CD4-positive, CD25-positive, alpha-beta regulatory T cell (primary cell): ENCODE data around the gene PPP1R14B. TPM values are rescaled to one million over a fixed set of nuclear protein-coding genes. Genes with fewer than 3 reads are reported as not detected.

Experiments
- ATAC-seq, 2 donors: fragments of 150-1000 bp; cut with Tn5 transposase; one replicate each; pipeline ENCODE4 v1.10.0; 2021; ENCODE audit warnings: low read depth in 2 of 2, moderate number of reproducible peaks in 2 of 2, moderate library complexity in 1 of 2
- DNase-seq, 3 donors: peaks; one replicate each; pipeline versions ENCODE4 v3.0.0 to v3.0.0-alpha.2; 2012 to 2022; ENCODE audit warnings: mixed read lengths in 1 of 3
- H3K27ac ChIP-seq: one replicate; pipeline ENCODE4 v1.7.0; 2013; ENCODE audit warnings: mild to moderate bottlenecking, low read length; ENCODE audit not compliant: insufficient read depth, poor library complexity, severe bottlenecking
- H3K27me3 ChIP-seq: one replicate; pipeline ENCODE4 v1.7.0; 2013; ENCODE audit warnings: low read length; ENCODE audit not compliant: control insufficient read depth, insufficient read depth
- H3K36me3 ChIP-seq: one replicate; pipeline ENCODE4 v1.7.0; 2013; ENCODE audit warnings: mild to moderate bottlenecking, low read length, moderate library complexity; ENCODE audit not compliant: control insufficient read depth, insufficient read depth
- H3K4me1 ChIP-seq: 2 replicates; pipeline ENCODE4 v1.7.0; 2013; ENCODE audit warnings: mild to moderate bottlenecking, low read length; ENCODE audit not compliant: insufficient read depth, control insufficient read depth, poor library complexity, severe bottlenecking
- H3K4me3 ChIP-seq: one replicate; pipeline ENCODE4 v1.7.0; 2013; ENCODE audit warnings: low read depth, mild to moderate bottlenecking, low read length, moderate library complexity
- H3K9me3 ChIP-seq, 2 experiments: 1 replicate in 1 of 2; 2 replicates in 1 of 2; pipeline ENCODE4 v1.7.0; 2013; ENCODE audit warnings: low read length in 2 of 2, mild to moderate bottlenecking in 1 of 2, moderate library complexity in 1 of 2; ENCODE audit not compliant: control insufficient read depth in 2 of 2
- H3K27ac Mint-ChIP-seq, 3 donors: one replicate each; pipeline ENCODE4 v1.8.0; 2020 to 2022; ENCODE audit warnings: mild to moderate bottlenecking in 3 of 3, mixed read lengths in 3 of 3, moderate library complexity in 2 of 3
- H3K27me3 Mint-ChIP-seq: one replicate; pipeline ENCODE4 v1.8.0; 2022; ENCODE audit warnings: mild to moderate bottlenecking, mixed read lengths
- H3K36me3 Mint-ChIP-seq: one replicate; pipeline ENCODE4 v1.8.0; 2020; ENCODE audit warnings: mixed read lengths
- H3K4me1 Mint-ChIP-seq, 4 donors: one replicate each; pipeline ENCODE4 v1.8.0; 2020 to 2022; ENCODE audit warnings: mixed read lengths in 4 of 4, mild to moderate bottlenecking in 1 of 4
- H3K4me3 Mint-ChIP-seq, 4 donors: one replicate each; pipeline ENCODE4 v1.8.0; 2020 to 2022; ENCODE audit warnings: mild to moderate bottlenecking in 4 of 4, mixed read lengths in 4 of 4, moderate library complexity in 3 of 4
- H3K9me3 Mint-ChIP-seq, 7 donors: one replicate each; pipeline ENCODE4 v1.8.0; 2020 to 2022; ENCODE audit warnings: mixed read lengths in 7 of 7, mild to moderate bottlenecking in 3 of 7, moderate library complexity in 2 of 7
- polyA plus RNA-seq, 4 donors: library from polyadenylated mRNA; unstranded; fragments of 300-500 nt; fragmentation: Illumina TruSeq; gene quantifications; one replicate each; pipeline ENCODE4 v1.2.3, GENCODE V29; 2021
- total RNA-seq: library from RNA; stranded (reverse); gene quantifications from one replicate; pipeline ENCODE4 v1.2.3, GENCODE V29; 2022

Gene PPP1R14B
- total and polyA plus RNA-seq, 5 donors from 2014 or later: 22.4 to 37.6 (median 26.2) TPM

DNA sequence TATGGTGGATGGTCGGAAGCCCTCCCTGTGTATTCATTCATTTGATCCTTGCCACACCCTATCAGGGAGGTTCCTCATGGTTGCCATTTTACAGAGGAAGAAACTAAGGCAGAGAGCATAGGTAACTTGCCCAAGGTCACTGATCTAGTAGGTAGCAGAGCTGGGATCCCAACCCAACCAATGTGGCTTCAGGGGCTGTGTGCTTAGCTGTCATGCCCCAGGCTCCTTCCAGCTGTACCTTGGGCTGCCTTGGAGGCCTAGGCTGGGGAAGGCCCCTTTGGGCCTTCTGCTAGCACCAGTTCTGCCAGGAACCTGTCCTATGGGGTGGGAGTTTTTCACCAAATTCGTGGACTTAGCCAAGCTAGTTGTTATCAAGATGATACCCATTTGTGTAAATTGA, 29.1 kb upstream of the PPP1R14B start:
- H3K27ac Mint-ChIP-seq: no peak overlapping the region
- H3K9me3 Mint-ChIP-seq: no peaks in the 10 kb centered on the region
- no peaks in the 10 kb centered on the region for H3K9me3 ChIP-seq
- peaks cover 2% of the 10 kb centered on the region for H3K36me3 Mint-ChIP-seq
- ATAC-seq (no peak), DNase-seq (no peak)
- no peak overlapping the region for H3K27ac ChIP-seq
- no peaks in the 10 kb centered on the region for H3K27me3 ChIP-seq
- no peak overlapping the region for H3K4me3 ChIP-seq
- peaks cover 6% of the 10 kb centered on the region for H3K4me1 ChIP-seq
- peak overlapping the region in 2 of 4 donors; percentile 38 for H3K4me3 Mint-ChIP-seq
- peaks cover 14% of the 10 kb centered on the region for H3K36me3 ChIP-seq
- no peaks in the 10 kb centered on the region for H3K27me3 Mint-ChIP-seq
- peaks cover 0 to 8% (median 3%) of the 10 kb centered on the region in 4 donors for H3K4me1 Mint-ChIP-seq

DNA sequence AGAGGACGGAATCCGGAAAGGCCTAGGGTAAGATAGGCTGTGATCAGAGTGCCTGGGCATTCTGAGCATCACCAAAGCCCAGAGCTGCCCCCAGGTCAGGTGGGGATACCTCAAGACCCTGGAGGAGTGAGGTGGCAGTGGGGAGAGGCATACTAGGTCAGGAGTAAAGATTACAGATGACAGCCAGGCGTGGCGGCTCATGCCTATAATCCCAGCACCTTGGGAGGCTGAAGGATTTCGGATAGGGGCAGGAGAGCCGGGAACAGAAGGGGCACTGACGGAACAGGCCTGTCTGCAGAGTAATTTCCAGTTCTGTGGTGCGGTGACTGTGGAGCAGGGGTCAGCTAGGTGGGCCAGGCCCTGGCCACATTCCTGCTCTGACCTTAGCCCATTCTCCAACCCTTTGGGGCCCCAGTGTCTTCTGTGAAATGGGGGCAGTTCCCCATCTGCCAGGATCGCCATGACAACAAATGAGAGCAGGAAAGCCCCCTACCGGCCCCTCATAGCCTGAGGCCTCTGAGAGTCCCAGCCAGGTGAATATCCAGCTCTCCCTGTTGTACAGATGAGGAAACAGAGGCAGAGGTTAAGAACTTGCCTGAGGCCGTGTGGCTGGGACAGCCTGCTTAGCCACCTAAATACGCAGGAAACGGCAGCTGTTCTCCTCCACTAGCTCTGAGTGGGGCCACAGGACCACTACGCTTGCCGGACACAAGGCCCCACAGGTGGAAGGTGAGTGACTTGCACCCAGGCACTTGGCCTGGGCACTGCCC, 28.5 kb upstream of the PPP1R14B start:
- Histone ChIP-seq H3K27ac (no peak overlapping the region), H3K36me3 (peaks cover 14% of the 10 kb centered on the region), H3K4me1 (peaks cover 12% of the 10 kb centered on the region), H3K9me3 (no peaks in the 10 kb centered on the region), H3K4me3 (no peak overlapping the region), H3K27me3 (no peaks in the 10 kb centered on the region)
- ATAC-seq (no peak), DNase-seq (no peak)
- H3K27ac Mint-ChIP-seq: no peak overlapping the region
- peaks cover 0 to 10% (median 5%) of the 10 kb centered on the region in 4 donors for H3K4me1 Mint-ChIP-seq
- H3K36me3 Mint-ChIP-seq: peaks cover 2% of the 10 kb centered on the region
- peaks cover 0 to 2% (median 0%) of the 10 kb centered on the region in 7 donors for H3K9me3 Mint-ChIP-seq
- H3K4me3 Mint-ChIP-seq: peak overlapping the region in 1 of 4 donors; percentile 61
- peaks cover 3% of the 10 kb centered on the region for H3K27me3 Mint-ChIP-seq

GRCh38 chr11:64269540-64270220, 22.9 kb upstream of the PPP1R14B start:
- Histone ChIP-seq H3K4me1 (peaks cover 27% of the 10 kb centered on the region), H3K27me3 (no peaks in the 10 kb centered on the region), H3K27ac (peak overlapping the region; percentile 98), H3K4me3 (peak overlapping the region; percentile 84), H3K36me3 (no peaks in the 10 kb centered on the region), H3K9me3 (no peaks in the 10 kb centered on the region)
- peak; percentile 72 to 75 for ATAC-seq
- Mint-ChIP-seq H3K27me3 (peaks cover 8% of the 10 kb centered on the region), H3K4me1 (peaks cover 0 to 33% (median 18%) of the 10 kb centered on the region in 4 donors), H3K36me3 (no peaks in the 10 kb centered on the region), H3K4me3 (peak overlapping the region; percentile 92 to 97 (median 96)), H3K9me3 (peaks cover 0 to 3% (median 0%) of the 10 kb centered on the region in 7 donors), H3K27ac (peak overlapping the region; percentile 96 to 99 (median 98))
- DNase-seq: peak; percentile 95 to 99 (median 96)

DNA sequence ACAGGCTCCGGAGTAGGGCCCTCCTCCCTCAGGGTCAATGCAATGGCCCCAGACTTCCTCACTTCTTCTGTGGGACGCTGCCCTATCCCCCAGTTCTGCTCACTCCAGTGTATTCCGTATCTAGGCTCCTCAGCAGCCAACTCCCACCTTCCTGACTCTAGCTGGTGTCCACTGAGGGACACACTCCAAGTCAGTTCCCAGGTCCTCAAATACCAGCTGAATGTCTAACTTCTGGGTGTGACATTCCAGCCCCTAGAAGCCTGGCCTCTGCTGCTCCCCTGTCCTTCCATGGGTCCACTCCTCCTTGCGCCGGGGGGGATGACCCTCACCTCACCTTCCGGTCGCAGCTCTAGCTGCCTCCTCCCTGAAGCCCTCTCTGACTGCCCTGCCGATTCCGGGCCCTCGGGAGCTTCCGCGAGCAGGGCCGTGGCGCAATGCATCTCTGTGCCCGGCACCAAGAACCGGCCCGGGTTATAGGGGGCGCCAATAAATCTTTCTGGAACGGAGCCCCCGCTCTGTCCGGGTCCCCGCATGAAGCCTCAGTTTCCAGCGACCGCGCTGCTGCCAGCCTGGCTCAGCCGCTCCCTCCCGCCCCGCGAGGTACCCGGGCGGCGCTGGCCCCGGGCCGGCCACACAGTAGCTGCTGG, 22.3 kb upstream of the PPP1R14B start:
- DNase-seq (peak in 1 of 3 donors; percentile 58), ATAC-seq (no peak)
- no peaks in the 10 kb centered on the region for H3K27me3 ChIP-seq
- Mint-ChIP-seq H3K9me3 (peaks cover 0 to 3% (median 0%) of the 10 kb centered on the region in 7 donors), H3K4me3 (peak overlapping the region; percentile 92 to 97 (median 96)), H3K27me3 (peaks cover 8% of the 10 kb centered on the region), H3K27ac (peak overlapping the region; percentile 77 to 98 (median 95)), H3K4me1 (peaks cover 0 to 33% (median 19%) of the 10 kb centered on the region in 4 donors), H3K36me3 (no peaks in the 10 kb centered on the region)
- no peaks in the 10 kb centered on the region for H3K9me3 ChIP-seq
- peak overlapping the region; percentile 59 for H3K4me3 ChIP-seq
- peaks cover 27% of the 10 kb centered on the region for H3K4me1 ChIP-seq
- H3K36me3 ChIP-seq: no peaks in the 10 kb centered on the region
- H3K27ac ChIP-seq: peak overlapping the region; percentile 98

DNA sequence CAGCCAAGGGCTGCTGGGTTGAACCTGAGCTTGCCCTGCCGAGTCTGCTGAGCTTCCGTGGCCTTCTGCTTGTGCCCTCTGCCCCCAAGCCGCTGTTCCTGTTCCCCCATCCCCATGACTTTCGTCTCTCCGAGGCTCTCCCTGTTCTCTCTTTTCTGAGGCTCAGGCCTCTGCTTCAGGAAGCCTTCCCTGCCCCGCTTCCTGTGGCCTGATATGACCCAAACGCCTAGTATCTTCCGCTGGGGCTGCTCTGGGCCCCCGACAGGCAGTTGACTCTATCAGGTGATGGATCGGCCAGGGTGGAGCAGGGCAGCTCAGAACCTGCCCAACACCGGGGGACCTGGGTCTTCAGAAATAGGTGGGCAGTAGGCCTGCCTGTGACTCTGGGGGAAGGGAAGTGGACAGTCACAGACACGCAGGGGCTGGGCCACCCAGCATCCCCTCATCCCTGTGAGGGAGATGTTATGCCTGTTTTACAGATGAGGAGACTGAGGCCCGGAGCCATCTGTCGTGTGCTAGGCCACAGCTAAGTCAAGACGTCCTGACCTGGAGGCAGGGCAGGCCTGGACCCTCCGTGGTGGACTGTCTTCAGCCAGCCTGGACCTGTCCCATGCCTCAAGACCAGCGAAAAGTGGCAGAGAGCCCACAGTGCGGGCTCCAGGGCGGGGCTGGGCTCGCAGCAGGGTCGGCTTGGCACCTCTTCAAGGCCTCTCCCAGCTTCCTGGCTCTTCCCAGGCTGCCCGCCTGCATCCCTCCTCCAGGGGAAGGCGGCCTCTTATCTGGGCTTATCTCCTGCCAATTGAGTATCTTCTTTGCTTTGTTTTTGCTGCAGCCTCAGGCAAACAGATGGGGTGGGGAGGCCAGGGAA, 21.5 kb upstream of the PPP1R14B start:
- Mint-ChIP-seq H3K9me3 (peaks cover 0 to 3% (median 0%) of the 10 kb centered on the region in 7 donors), H3K4me3 (peak overlapping the region; percentile 92 to 97 (median 96)), H3K27ac (peak overlapping the region; percentile 92 to 98 (median 95)), H3K36me3 (no peaks in the 10 kb centered on the region), H3K4me1 (peaks cover 0 to 33% (median 19%) of the 10 kb centered on the region in 4 donors), H3K27me3 (peaks cover 8% of the 10 kb centered on the region)
- ATAC-seq (no peak), DNase-seq (no peak)
- Histone ChIP-seq H3K36me3 (no peaks in the 10 kb centered on the region), H3K27me3 (no peaks in the 10 kb centered on the region), H3K4me3 (peak overlapping the region; percentile 59), H3K9me3 (no peaks in the 10 kb centered on the region), H3K4me1 (peaks cover 27% of the 10 kb centered on the region), H3K27ac (peak overlapping the region; percentile 98)

DNA sequence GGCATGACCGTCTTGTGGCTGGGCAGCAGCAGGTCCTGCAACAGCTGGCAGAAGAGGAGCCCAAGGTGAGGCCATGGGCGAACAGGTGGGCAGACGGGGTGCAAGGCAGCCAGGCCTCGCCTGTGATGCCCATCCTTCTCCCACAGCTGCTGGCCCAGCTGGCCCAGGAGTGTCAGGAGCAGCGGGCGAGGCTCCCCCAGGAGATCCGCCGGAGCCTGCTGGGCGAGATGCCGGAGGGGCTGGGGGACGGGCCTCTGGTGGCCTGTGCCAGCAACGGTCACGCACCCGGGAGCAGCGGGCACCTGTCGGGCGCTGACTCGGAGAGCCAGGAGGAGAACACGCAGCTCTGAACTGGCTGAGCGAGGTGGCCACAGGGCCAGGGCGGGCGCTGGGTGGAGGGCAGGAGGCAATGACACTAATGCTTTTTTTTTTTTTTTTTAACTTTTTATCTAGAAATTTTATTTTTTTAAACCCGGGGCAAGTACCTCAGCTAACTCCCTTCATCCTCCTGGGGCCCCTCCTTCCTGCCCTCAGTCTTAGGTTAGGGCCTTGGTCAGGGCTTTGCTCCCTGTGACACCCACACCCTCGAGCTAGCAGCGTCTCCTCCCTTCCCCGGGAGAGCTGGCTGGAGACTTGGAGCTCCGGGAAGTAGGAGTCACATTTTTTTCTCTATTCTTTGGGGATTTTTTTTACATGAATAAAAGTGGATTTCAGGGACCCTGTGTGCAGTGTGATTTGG, 20.6 kb upstream of the PPP1R14B start:
- Histone ChIP-seq H3K27ac (no peak overlapping the region), H3K9me3 (no peaks in the 10 kb centered on the region), H3K36me3 (no peaks in the 10 kb centered on the region), H3K27me3 (no peaks in the 10 kb centered on the region), H3K4me1 (peaks cover 27% of the 10 kb centered on the region), H3K4me3 (no peak overlapping the region)
- Mint-ChIP-seq H3K4me3 (peak overlapping the region in 2 of 4 donors; percentile 78 to 96), H3K9me3 (peaks cover 0 to 3% (median 0%) of the 10 kb centered on the region in 7 donors), H3K36me3 (no peaks in the 10 kb centered on the region), H3K27ac (peak overlapping the region in 2 of 3 donors; percentile 65 to 77), H3K4me1 (peaks cover 0 to 33% (median 19%) of the 10 kb centered on the region in 4 donors), H3K27me3 (peaks cover 8% of the 10 kb centered on the region)
- ATAC-seq: no peak
- DNase-seq: no peak
